ENCODE measurements around the gene NCKAP5.
"Not testable (repeated sequence)": the region's sequence is repeated elsewhere in the genome, so short reads cannot be mapped to it uniquely, and the experiment has no call there.

NCKAP5 gene

DNA sequence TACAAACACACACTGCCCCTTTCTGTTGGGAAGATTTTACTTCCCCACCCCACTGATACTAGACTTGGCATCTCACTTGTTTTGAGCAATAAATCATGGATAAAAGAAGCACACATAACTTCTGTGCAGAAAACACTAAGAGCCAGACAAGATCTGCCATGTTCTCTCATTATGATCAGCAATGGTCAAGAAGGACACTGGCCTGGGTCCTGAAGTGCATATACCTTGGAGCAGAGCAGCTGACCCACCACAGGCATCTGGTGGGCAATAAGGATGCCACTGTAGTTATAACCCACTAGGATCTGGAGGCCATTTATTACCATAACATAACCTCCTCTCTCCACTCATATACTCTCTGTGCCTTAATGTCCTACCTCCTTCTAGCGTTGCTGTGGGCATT, 338.3 kb downstream of the NCKAP5 start:
- no peak for DNase-seq (ENCODE audit: low read depth in 2 of 3, low spot score in 2 of 3)

DNA sequence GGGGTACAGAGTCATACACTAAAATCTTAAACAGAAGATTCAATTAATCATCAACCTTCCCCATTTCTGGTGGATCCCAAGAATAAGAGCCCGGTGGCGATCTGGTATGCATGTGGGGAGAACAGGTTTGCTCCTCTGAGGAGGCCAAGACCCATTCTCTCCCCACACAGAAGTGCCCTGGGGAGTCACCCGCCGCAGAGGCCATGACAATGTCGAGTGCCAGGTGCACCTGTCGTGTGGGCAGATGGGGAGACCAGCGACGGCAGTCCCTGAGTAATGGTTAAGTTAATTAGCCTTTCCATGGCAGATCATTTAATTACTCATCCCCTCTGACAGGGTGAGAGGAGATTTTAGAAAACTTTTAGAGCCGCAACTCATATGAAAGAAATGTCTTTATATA, 345.0 kb downstream of the NCKAP5 start:
- no peak for DNase-seq (ENCODE audit: low read depth in 2 of 3, low spot score in 2 of 3)

DNA sequence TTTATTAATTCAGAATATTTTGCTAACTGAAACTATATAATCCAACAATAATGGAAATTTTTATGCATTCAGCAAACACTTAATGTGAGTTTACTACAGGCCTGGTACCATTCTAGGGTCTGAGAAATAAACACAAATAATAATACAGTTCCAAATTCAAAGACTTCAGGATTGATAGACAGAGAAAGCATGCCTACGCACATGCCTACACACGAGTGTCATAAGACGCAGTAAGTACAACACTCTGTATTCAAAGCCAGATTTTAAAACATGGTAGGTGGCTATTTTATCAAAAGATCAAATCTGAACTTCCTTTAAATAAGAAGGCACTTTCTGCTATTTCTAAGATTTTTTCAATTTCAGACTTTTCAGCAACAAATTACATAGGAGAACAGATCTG, 346.9 kb downstream of the NCKAP5 start:
- DNase-seq (ENCODE audit: low read depth in 2 of 3, low spot score in 2 of 3), result no peak

DNA sequence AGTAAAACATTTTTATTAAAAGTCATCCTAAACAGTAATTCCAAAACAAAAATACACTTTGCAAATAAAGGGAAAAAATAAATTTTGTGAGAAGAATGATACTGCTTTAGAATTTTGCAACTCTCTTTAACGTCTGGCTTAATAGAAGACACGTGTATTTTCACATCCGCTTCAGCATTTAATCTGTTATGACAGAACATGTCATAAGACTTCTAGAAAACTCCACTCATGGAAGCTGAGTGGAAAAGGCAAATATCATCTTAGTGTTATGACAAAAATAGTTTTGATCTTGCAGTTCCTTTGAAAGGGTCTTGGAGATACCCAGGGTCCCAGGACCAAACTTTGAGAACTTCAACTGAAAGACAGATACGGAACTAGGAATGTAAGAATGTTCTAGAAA, 350.1 kb downstream of the NCKAP5 start:
- no peak for DNase-seq (ENCODE audit: low read depth in 2 of 3, low spot score in 2 of 3)

DNA sequence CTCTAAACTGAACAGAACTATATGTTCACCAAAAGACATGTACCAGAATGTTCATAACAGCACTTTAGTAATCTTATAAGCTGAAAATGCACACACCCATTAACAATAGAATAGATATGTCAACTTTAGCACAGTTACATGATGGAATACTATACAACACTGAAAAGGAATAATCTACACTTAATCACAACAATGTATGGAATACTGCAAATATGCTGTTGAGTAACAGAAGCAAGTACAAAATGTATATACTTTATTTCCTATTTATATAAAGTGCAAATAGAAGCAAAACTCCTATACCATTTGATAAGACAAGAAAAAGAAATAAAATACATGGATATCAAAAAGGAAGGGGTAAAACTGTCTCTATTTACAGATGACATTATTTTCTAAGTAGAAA, 352.8 kb downstream of the NCKAP5 start:
- no peak for DNase-seq (ENCODE audit: low read depth in 2 of 3, low spot score in 2 of 3)

DNA sequence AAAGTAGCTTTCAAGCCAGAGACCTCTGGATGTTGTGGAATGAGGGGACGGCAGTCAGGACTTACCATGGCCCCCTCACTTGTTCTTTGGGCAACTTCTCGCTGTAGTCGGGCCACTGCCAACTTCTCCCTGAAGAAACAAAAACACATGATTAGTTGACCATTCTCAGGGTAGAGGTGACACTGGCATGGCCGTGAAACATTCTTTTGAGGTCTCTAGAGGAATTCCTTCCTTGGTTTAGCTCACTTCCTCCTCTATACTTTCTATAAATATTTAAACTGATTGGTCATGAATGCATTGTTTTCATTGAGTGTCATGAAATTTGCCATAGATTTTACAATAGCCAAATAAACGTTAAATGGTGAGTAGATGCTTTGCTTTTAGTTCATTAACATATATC, 354.6 kb downstream of the NCKAP5 start:
- no peak for DNase-seq (ENCODE audit: low read depth in 2 of 3, low spot score in 2 of 3)

DNA sequence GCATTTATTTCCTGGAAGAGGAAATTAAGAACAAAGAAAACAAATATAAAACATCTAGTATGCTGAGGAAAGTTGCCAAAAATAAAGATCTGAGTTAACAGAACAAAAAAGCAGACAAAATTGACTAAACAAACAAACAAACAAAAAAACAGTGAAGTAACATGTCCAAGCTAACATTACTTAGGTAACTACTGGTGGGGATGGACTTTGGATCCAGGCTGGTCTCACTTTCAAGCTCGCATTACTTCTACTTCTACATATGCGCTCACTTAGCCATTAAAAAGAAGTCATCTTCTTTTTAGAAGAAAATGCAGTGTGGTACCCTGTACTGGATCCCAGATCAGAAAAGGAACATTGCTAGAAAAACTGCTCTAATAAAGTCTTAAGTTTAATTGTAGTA, 358.9 kb downstream of the NCKAP5 start:
- DNase-seq (ENCODE audit: low read depth in 2 of 3, low spot score in 2 of 3), result no peak

DNA sequence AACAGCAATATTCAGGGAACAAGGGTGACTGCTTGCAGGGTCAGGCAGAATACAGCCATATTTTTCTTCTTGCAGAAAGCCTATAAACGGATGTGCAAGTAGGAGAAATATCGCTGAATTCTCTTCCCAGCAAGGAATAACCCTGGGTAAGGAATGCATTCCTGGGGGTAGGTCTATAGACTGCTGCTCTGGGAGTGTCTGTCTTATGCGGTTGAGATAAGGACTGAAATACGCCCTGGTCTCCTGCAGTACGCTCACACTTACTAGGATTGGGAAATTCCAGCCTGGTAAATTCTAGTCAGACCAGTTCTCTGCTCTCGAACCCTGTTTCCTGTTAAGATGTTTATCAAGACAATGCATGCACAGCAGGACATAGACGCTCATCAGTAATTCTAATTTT, 361.6 kb downstream of the NCKAP5 start:
- not testable (repeated sequence) for DNase-seq (ENCODE audit: low read depth in 2 of 3, low spot score in 2 of 3)

DNA sequence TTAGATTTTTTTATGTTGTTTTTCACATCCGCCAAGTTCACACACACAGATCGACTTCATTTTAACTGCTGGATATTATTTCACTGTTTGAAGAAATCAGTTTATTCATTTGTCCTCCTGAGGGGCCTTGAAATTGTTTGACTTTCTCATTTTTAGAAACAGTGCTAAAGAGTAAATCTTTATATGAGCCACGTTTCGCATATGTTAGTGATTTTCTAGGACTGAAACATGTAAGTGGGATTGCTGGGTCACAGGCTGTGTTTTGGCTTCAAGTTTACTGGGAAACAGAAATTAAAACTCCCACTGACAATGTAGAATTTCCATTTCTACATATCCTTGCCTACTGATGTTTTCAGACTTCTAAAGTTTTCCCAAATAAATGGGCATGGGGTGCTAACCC, 363.8 kb downstream of the NCKAP5 start:
- no peak for DNase-seq (ENCODE audit: low read depth in 2 of 3, low spot score in 2 of 3)

DNA sequence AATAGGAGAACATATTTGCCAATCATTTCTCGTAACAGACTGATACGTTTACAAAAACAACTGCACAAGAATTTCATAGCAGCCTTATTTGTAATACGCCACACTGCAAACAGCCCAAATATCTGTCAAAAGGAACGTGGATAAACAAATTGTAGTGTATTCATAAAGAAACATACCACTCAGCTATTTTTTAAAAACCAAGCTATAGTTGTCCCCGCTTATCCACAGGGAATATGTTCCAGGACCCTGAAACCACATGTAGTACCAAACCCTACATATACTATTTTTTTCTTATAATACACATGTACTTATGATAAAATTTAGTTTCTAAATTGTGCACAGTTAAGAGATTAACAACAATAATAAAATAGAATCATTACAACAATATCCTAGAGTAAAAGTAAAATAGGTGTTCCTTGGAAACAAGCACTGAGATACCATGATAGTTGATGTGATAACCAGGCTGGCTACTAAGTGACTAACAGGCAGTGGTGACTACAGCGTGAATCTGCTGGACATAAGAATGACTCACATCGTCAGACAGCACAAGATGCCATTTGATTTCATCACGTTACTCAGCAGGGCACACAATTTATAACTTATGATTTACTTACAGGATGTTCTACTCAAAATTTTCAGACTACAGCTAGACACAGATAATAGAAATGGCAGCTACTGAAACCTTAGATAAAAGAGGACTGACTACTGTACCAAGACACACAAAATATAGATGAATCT, 367.4 kb downstream of the NCKAP5 start:
- DNase-seq (ENCODE audit: low read depth in 2 of 3, low spot score in 2 of 3), result no peak

DNA sequence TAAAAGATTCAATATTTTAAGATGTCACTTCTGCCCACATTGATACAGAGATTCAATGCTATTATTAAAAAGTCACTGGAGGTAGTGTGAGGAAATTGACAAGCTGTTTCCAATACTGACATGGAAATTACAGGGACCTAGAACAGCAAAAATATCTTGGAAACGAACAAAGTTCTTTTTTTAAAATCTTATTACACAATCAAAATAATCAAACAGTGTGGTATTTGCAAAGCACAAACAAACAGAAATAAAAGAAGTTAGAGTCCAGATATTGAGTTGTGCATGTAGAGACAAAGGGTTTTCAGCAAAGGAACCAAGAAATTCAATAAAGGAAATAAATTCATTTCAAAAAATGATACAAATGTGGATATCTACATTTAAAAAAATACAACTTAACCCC, 369.6 kb downstream of the NCKAP5 start:
- no peak for DNase-seq (ENCODE audit: low read depth in 2 of 3, low spot score in 2 of 3)

DNA sequence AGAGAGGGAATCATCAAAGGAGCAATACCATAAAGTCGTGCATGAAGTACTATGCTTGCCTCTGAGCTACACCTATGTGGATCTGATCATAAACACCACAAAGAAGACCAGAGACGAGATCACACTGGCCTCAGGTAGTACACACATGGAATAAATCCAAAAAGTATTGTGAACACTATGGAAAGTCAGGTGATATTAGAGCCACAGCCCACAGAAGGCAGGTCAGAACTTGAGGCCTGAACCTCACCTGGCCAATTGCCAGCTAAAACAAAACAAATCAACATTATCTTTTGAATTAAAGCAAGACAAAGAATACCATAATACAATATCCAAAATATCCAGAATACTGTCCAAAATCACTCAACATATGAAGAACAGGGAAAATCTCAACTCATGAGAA, 371.1 kb downstream of the NCKAP5 start:
- DNase-seq (ENCODE audit: low read depth in 2 of 3, low spot score in 2 of 3), result no peak

DNA sequence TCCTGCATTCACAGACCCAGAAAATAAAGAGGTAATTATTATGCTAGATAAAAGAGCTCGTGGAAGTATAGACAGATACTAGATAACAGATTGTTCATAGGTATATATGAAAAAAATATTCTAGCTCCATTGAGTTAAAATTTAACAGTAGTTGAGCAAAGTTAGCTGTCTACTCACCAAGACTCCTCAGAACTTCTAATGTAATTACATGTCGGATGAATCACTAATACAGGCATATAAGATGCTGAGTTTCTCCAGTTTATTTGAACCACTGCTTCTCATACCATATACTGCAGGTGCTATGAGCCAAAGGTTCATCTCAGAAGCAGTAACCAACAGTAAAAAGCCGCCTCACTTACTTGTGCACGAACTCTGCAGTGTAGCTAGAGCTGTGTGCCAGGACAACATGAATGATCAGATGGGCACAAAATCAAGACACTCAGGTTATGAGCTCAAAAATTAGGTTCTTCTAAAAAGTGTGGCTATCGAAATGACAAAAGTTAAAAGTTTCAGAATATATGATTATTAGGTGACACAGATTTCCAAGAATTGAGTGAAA, 373.4 kb downstream of the NCKAP5 start:
- DNase-seq (ENCODE audit: low read depth in 2 of 3, low spot score in 2 of 3), result no peak

DNA sequence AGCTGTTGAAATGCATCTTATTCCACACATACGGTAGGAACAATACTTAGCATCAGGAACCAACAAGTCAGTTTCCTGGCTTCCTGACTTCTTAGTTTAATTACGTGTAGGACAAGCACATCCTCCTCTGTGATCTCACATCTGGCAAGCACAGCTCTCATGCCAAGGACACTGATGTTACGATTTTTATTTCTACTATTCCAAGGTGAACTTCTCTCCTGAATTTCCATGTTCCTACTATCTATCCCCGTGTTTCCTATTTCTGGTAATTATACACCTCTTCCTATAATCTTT, 374.0 kb downstream of the NCKAP5 start:
- DNase-seq (ENCODE audit: low read depth in 2 of 3, low spot score in 2 of 3), result no peak

DNA sequence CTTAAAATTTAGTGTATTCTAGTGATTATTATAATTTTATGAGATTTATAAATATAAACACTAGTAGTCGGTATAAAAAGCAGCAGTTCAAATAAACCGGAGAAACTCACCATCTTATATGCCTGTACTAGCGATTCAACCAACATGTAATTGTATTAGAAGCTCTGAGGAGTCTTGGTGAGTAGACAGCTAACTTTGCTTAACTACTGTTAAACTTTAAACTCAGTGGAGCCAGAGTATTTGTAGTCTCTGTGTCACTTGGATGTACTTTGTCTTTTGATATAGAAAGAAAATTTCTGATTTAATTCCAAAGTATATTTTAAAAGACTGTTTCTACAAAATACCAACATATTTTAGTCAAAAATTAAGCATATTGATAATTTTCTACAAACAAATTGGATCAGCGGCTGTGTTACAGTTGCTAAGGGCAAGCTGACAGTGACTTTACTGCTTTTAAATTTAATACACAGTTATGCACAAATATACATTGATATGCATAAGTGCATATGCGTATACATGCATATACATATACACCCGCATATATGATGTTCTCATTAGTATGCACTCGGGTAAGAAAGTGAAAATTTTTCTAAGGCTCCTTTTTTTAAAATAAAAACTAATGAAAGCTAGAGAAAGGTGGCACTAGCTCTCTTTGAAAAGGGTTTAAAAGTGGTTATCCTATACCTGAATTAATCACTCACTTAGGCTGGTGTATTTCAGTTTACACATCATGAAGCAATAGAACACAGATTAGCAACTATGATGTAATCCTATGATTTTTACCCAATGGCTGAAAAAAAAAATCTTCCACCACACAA, 374.5 kb downstream of the NCKAP5 start:
- DNase-seq (ENCODE audit: low read depth in 2 of 3, low spot score in 2 of 3), result no peak

DNA sequence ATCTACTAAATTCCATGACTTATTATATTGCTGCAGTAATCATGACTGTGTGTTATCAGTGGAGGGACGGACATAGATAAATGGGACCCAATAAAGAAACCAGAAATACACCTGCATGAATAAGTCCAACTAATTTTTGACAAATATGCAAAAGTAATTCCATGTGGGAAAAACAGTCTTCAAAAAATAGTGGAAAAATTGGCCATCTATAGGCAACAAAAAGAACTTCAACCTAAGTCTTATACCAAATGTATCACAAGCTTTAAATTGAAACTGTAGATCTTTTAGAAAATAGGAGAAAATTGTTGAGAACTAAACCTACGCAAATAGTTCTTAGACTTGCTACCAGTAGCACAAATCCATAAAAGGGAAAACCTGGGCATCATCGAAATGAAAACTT, 376.2 kb downstream of the NCKAP5 start:
- DNase-seq (ENCODE audit: low read depth in 2 of 3, low spot score in 2 of 3), result no peak

DNA sequence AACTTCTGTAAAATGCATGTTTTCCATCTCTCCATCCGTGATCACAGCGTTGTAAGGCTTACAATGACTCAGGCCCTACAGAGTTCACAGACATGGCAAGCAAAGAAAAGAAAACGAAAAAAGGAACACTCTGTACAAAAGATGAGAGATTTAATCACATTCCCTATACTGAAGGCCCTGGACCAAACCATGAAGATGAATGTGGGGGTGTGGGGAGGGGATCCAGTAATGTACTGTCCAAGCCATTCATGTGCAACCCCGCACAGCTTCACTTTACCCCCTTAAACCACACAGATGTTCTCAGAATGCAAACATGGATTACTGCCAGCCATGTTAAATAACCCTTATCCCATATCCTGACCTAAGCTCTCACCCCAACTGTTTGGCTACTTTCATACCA, 391.1 kb downstream of the NCKAP5 start:
- DNase-seq (ENCODE audit: low read depth in 2 of 3, low spot score in 2 of 3), result no peak

DNA sequence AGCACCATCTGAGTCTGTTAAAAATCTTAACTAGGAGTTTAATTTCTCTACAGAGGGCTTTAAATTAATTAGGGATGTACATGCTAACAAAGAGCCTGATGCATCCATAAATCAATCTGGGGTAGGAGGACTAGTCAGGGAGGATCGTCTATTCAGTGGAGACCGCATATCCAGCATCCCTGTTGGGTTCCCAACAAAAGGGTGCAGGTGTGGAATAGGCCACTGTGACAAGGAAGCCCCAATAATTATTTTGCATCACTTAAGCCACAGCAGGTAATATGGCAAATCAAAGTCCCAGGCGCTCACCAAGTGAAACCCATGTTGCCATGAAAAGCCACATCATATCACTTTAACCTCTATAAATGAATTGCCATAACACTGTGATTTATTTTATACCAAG, 392.3 kb downstream of the NCKAP5 start:
- no peak for DNase-seq (ENCODE audit: low read depth in 2 of 3, low spot score in 2 of 3)

DNA sequence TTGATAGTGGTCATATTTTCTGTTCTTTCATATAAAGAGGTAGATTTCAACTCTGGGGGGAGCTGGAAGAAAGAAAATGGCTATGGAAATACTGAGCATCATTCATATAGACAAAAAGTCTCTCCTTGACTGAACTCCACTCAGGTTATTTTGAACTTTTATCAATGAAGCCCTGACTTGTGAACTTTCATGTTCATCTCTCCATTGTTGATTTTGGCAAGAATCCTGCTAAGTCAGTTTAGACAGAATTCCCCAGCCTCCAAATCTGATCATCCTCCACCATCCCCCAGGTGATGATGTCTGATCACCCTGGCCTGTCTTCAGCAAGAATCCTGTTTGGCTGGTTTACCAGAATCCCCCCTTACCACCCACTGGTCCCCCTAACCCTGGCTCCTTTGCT, 395.0 kb downstream of the NCKAP5 start:
- DNase-seq (ENCODE audit: low read depth in 2 of 3, low spot score in 2 of 3), result no peak

DNA sequence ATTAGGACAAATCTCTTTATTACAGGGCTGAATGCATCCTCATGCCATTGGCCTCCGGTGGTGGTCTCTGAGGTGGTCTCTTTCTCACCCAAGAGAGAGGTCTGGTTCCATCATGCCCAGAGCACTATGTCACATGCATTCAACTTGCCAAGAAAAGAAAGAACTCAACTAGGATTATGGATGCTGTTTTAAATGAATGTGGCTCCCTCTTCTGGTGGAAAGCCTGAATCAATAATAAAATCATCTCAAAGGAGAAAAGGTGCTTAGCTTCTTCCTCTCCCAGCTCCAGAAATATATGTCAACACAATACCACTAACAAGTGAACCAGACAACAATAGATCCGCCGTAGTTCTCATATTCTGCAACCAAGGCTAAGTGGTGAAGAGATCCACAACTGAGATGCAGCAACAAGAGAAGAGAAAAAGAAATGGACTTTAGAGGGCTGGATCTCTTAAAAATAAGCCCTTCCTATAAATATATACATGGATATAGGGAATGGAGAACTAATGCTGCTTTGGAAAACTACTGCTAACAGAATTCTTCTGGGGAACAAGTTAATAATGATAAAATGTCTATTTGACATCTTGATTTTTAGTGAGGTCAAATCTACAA, 396.8 kb downstream of the NCKAP5 start:
- no peak for DNase-seq (ENCODE audit: low read depth in 2 of 3, low spot score in 2 of 3)

DNA sequence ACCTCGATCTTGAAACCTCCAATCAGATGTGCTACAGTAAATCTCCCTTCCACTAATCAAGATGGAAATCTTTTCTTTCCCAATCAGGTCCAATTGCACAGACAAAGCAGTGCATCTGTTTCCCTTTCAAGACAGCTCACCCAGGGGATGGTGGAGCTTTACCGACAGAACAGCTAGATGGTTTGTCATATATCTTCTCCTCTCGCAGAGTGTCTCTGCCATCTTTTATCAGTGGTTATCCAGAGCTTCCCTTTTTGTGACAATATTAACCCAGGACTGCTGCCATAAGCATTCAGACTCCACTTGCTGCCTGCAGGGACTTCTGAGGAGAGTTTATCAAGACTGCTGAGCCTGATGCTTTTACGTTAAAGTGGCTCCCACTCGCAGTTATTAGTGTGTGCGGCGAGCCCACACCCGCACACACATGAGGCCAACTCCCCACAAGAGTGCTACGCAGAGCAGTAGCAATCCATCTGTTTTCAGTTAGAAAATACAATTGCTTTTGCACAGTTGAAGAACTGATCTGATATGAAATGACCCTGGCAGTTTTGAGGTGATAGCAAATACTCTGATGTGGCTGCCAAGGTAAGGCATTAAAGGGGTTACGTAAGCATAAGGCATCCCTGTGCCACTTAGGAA, 398.9 kb downstream of the NCKAP5 start:
- DNase-seq (ENCODE audit: low read depth in 2 of 3, low spot score in 2 of 3), result no peak

DNA sequence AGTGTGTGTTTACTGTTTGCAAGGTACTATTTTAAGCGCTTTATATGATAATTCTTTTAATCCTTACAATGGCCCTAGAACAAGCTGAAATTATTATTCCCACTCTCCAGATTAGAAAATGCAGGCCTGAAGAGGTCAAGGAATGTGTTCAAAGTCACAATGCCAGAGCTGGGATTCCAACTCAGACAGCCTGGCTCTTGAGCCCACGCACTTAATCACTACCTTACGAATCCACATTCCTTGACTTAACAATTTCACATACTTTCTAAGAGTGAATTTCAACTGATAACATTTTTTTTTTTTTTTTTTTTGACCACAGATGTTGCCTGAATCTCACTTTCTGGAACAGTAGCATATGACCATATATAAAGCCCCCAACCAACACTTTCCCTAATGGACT, 400.3 kb downstream of the NCKAP5 start:
- no peak for DNase-seq (ENCODE audit: low read depth in 2 of 3, low spot score in 2 of 3)
